GM23338 (cell line): Measurements from ENCODE around the gene SNRNP25.

Source experiments
- CREB1 ChIP-seq: fragments of 250-450 bp; sonication (Bioruptor Pico); IDR thresholded peaks from 2 replicates; pipeline ENCODE4 v1.5.0; 2020; ENCODE audit warnings: low read depth, mild to moderate bottlenecking, moderate library complexity
- EZH2phosphoT487 ChIP-seq: fragments of 200-600 bp; sonication (generic); IDR thresholded peaks from one replicate; pipeline ENCODE4 v1.8.1; 2018; ENCODE audit warnings: antibody characterized with exemption; ENCODE audit not compliant: unreplicated experiment
- JUNB ChIP-seq: IDR thresholded peaks from one replicate; pipeline ENCODE4 v1.6.1; 2016; ENCODE audit warnings: antibody characterized with exemption; ENCODE audit not compliant: unreplicated experiment
- TF ChIP-seq, protein P1 (sequence below), 2 experiments: fragments of 200-600 bp in 1 of 2; sonication (generic) in 1 of 2; conservative IDR thresholded peaks; 2 replicates each; pipeline versions ENCODE4 v1.5.1 to v1.6.1; 2016 to 2017; ENCODE audit warnings: antibody characterized with exemption in 2 of 2, low read depth in 2 of 2, mild to moderate bottlenecking in 2 of 2, moderate library complexity in 1 of 2
- TF ChIP-seq, protein P2 (sequence below): IDR thresholded peaks from one replicate; pipeline ENCODE4 v1.6.1; 2018; ENCODE audit warnings: antibody characterized with exemption; ENCODE audit not compliant: unreplicated experiment

GRCh38 chr16:94918-95265, 41.3 kb downstream of the SNRNP25 start:
- TF ChIP-seq, protein P1, sequence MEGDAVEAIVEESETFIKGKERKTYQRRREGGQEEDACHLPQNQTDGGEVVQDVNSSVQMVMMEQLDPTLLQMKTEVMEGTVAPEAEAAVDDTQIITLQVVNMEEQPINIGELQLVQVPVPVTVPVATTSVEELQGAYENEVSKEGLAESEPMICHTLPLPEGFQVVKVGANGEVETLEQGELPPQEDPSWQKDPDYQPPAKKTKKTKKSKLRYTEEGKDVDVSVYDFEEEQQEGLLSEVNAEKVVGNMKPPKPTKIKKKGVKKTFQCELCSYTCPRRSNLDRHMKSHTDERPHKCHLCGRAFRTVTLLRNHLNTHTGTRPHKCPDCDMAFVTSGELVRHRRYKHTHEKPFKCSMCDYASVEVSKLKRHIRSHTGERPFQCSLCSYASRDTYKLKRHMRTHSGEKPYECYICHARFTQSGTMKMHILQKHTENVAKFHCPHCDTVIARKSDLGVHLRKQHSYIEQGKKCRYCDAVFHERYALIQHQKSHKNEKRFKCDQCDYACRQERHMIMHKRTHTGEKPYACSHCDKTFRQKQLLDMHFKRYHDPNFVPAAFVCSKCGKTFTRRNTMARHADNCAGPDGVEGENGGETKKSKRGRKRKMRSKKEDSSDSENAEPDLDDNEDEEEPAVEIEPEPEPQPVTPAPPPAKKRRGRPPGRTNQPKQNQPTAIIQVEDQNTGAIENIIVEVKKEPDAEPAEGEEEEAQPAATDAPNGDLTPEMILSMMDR (conservative IDR thresholded peaks at IDR 0.05; ENCODE audit: low read depth in 2 of 2), result no peak
- no peak for TF ChIP-seq JUNB
- no peak for TF ChIP-seq EZH2phosphoT487
- TF ChIP-seq, protein P2, sequence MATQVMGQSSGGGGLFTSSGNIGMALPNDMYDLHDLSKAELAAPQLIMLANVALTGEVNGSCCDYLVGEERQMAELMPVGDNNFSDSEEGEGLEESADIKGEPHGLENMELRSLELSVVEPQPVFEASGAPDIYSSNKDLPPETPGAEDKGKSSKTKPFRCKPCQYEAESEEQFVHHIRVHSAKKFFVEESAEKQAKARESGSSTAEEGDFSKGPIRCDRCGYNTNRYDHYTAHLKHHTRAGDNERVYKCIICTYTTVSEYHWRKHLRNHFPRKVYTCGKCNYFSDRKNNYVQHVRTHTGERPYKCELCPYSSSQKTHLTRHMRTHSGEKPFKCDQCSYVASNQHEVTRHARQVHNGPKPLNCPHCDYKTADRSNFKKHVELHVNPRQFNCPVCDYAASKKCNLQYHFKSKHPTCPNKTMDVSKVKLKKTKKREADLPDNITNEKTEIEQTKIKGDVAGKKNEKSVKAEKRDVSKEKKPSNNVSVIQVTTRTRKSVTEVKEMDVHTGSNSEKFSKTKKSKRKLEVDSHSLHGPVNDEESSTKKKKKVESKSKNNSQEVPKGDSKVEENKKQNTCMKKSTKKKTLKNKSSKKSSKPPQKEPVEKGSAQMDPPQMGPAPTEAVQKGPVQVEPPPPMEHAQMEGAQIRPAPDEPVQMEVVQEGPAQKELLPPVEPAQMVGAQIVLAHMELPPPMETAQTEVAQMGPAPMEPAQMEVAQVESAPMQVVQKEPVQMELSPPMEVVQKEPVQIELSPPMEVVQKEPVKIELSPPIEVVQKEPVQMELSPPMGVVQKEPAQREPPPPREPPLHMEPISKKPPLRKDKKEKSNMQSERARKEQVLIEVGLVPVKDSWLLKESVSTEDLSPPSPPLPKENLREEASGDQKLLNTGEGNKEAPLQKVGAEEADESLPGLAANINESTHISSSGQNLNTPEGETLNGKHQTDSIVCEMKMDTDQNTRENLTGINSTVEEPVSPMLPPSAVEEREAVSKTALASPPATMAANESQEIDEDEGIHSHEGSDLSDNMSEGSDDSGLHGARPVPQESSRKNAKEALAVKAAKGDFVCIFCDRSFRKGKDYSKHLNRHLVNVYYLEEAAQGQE, result no peak
- TF ChIP-seq CREB1 (CRISPR knock-in tag), result no peak
